Lung (tissue), 12 donors: ENCODE data around the gene BFSP1. TPM values are rescaled to one million over a fixed set of nuclear protein-coding genes. Genes with fewer than 3 reads are reported as not detected.

Experiments
- ATAC-seq: fragments of 200-7000 bp; cut with Tn5 transposase; one replicate; pipeline ENCODE4 v1.9.1; 2020; ENCODE audit warnings: moderate number of reproducible peaks; ENCODE audit not compliant: insufficient read depth, low FRiP score
- DNase-seq, 3 donors: peaks; one replicate each; pipeline ENCODE4 v3.0.0-alpha.2; 2013 to 2017
- H3K27ac ChIP-seq, 2 donors: one replicate each; pipeline ENCODE4 v1.5.1; 2013; ENCODE audit warnings: mild to moderate bottlenecking in 2 of 2, moderate library complexity in 2 of 2, control low read depth in 1 of 2, inconsistent platforms in 1 of 2, low read depth in 1 of 2, low read length in 1 of 2
- H3K27me3 ChIP-seq, 3 donors: one replicate each; pipeline ENCODE4 v1.5.1; 2013; ENCODE audit warnings: low read length in 2 of 3; ENCODE audit not compliant: control insufficient read depth in 3 of 3, insufficient read depth in 3 of 3
- H3K36me3 ChIP-seq, 4 donors: one replicate each; pipeline ENCODE4 v1.5.1; 2013; ENCODE audit warnings: low read length in 4 of 4, mild to moderate bottlenecking in 1 of 4, moderate library complexity in 1 of 4; ENCODE audit not compliant: control insufficient read depth in 4 of 4, insufficient read depth in 4 of 4
- H3K4me1 ChIP-seq, 5 donors: one replicate each; pipeline ENCODE4 v1.5.1; 2013; ENCODE audit warnings: low read length in 5 of 5, mild to moderate bottlenecking in 2 of 5, moderate library complexity in 1 of 5; ENCODE audit not compliant: control insufficient read depth in 5 of 5, insufficient read depth in 5 of 5
- H3K4me3 ChIP-seq: one replicate; pipeline ENCODE4 v1.5.1; 2013; ENCODE audit warnings: mild to moderate bottlenecking, control low read depth, moderate library complexity
- H3K9ac ChIP-seq, 2 donors: one replicate each; pipeline ENCODE4 v1.5.1; 2013; ENCODE audit warnings: low read length in 2 of 2, control low read depth in 1 of 2; ENCODE audit not compliant: insufficient read depth in 1 of 2
- H3K9me3 ChIP-seq, 4 donors: one replicate each; pipeline ENCODE4 v1.5.1; 2013; ENCODE audit warnings: low read length in 3 of 4, mild to moderate bottlenecking in 1 of 4, moderate library complexity in 1 of 4; ENCODE audit not compliant: control insufficient read depth in 4 of 4, insufficient read depth in 3 of 4
- CTCF ChIP-seq: IDR thresholded peaks from 2 replicates; pipeline ENCODE4 v1.5.1; 2012; ENCODE audit warnings: mild to moderate bottlenecking; ENCODE audit errors: control extremely low read depth, extremely low read depth
- WGBS, 2 donors: extraction: QIAGEN DNeasy Blood & Tissue Kit; methylation state at CpG; one replicate each; pipeline ENCODE4 v1.1.7; 2013; 5-methylcytosine and 5-hydroxymethylcytosine counted together
- polyA plus RNA-seq, 2 donors: library from polyadenylated mRNA; stranded (reverse); fragments of 200-250 nt; gene quantifications; one replicate each; pipeline ENCODE4 v1.2.1, GENCODE V29; 2013
- total RNA-seq, 2 donors: library from RNA; depleted of rRNA in 1 of 2; stranded (reverse); fragments of >200 nt in 1 of 2; gene quantifications; one replicate each; pipeline ENCODE4 v1.2.1, GENCODE V29; 2014 to 2021
- donor health status: control.
- donor health status: control.
- donor health status: Bipolar disorder and iron deficiency.
- donor health status: healthy.
- donor health status: DM: yes; HTN: yes; CAD: no.

Gene BFSP1
- total and polyA plus RNA-seq, 4 donors = 0.65 to 2.8 (median 1.8) TPM

- H3K9me3 ChIP-seq = peaks cover 0 to 5% (median 0%) of the 10 kb centered on the region in 4 donors
- no peaks in the 10 kb centered on the region for H3K36me3 ChIP-seq
- H3K4me3 ChIP-seq = no peak overlapping the region
- ATAC-seq = no peak
- no peak for TF ChIP-seq CTCF
- H3K27me3 ChIP-seq = peaks cover 0 to 8% (median 3%) of the 10 kb centered on the region in 3 donors
- no peak overlapping the region for H3K9ac ChIP-seq
- no peak overlapping the region for H3K27ac ChIP-seq
- WGBS, 2 donors = 88 to 93% methylated on average over 22 of the region's 22 CpGs
- H3K4me1 ChIP-seq = no peaks in the 10 kb centered on the region
- no peak for DNase-seq
These were observed 77.6 kb downstream of the BFSP1 start for GRCh38 chr20:17453592-17453991.

- 74 to 90% methylated on average over 3 of the region's 3 CpGs for WGBS, 2 donors
- Histone ChIP-seq H3K9ac (no peak overlapping the region), H3K27me3 (peaks cover 0 to 8% (median 3%) of the 10 kb centered on the region in 3 donors), H3K27ac (no peak overlapping the region), H3K4me1 (no peaks in the 10 kb centered on the region), H3K9me3 (peaks cover 0 to 4% (median 0%) of the 10 kb centered on the region in 4 donors), H3K36me3 (no peaks in the 10 kb centered on the region), H3K4me3 (no peak overlapping the region)
- ATAC-seq = no peak
- DNase-seq = no peak
- no peak for TF ChIP-seq CTCF
These were observed 78.7 kb downstream of the BFSP1 start for GRCh38 chr20:17452441-17452840.

- no peaks in the 10 kb centered on the region for H3K4me1 ChIP-seq
These were observed 82.1 kb downstream of the BFSP1 start for GRCh38 chr20:17449031-17449430.

More at GRCh38 chr20:17449031-17449430, 82.1 kb downstream of the BFSP1 start:
- ATAC-seq = no peak
- no peak overlapping the region for H3K27ac ChIP-seq
- no peaks in the 10 kb centered on the region for H3K36me3 ChIP-seq
- H3K4me3 ChIP-seq = no peak overlapping the region
- peaks cover 0 to 4% (median 0%) of the 10 kb centered on the region in 4 donors for H3K9me3 ChIP-seq
- no peak overlapping the region for H3K9ac ChIP-seq
- 89 to 100% methylated on average over 2 of the region's 2 CpGs for WGBS, 2 donors
- TF ChIP-seq CTCF = no peak
- DNase-seq = no peak
- peaks cover 0 to 8% (median 3%) of the 10 kb centered on the region in 3 donors for H3K27me3 ChIP-seq
